Nephron progenitor cell (in vitro differentiated cells): Measurements from ENCODE around the gene PREX1.

ENCODE experiments used
- DNase-seq: peaks from one replicate; pipeline ENCODE4 v3.0.0; 2021
- H3K27ac Mint-ChIP-seq: 2 replicates; pipeline ENCODE4 v1.8.0; 2021; ENCODE audit warnings: mild to moderate bottlenecking, moderate library complexity, mixed read lengths
- H3K27me3 Mint-ChIP-seq: 2 replicates; pipeline ENCODE4 v1.8.0; 2021; ENCODE audit warnings: mild to moderate bottlenecking, low read depth, mixed read lengths; ENCODE audit not compliant: poor library complexity
- H3K36me3 Mint-ChIP-seq: 2 replicates; pipeline ENCODE4 v1.8.0; 2021; ENCODE audit warnings: low read depth, mixed read lengths
- H3K4me1 Mint-ChIP-seq: 2 replicates; pipeline ENCODE4 v1.8.0; 2021; ENCODE audit warnings: mixed read lengths
- H3K4me3 Mint-ChIP-seq: 2 replicates; pipeline ENCODE4 v1.8.0; 2021; ENCODE audit warnings: mild to moderate bottlenecking, moderate library complexity, mixed read lengths
- H3K9me3 Mint-ChIP-seq: 2 replicates; pipeline ENCODE4 v1.8.0; 2021; ENCODE audit warnings: mild to moderate bottlenecking, moderate library complexity, mixed read lengths
- CTCF ChIP-seq: fragments of 200-600 bp; sonication (generic); IDR thresholded peaks from 2 replicates; pipeline ENCODE4 v1.5.0; 2021; ENCODE audit warnings: antibody characterized with exemption

Gene PREX1

GRCh38 chr20:48585061-48585870 is 242.5 kb downstream of the PREX1 start:
- no peak for TF ChIP-seq CTCF
- Mint-ChIP-seq H3K4me1 (peaks cover 43% of the 10 kb centered on the region), H3K27me3 (peaks cover 15% of the 10 kb centered on the region), H3K36me3 (peaks cover 9% of the 10 kb centered on the region), H3K27ac (peak overlapping the region; percentile 60), H3K4me3 (peak overlapping the region; percentile 26), H3K9me3 (peaks cover 25% of the 10 kb centered on the region)
- DNase-seq: peak; percentile 21

- Mint-ChIP-seq H3K36me3 (peaks cover 9% of the 10 kb centered on the region), H3K27ac (peak overlapping the region; percentile 60), H3K9me3 (peaks cover 25% of the 10 kb centered on the region), H3K27me3 (peaks cover 15% of the 10 kb centered on the region), H3K4me3 (peak overlapping the region; percentile 26), H3K4me1 (peaks cover 43% of the 10 kb centered on the region)
- TF ChIP-seq CTCF: no peak
- no peak for DNase-seq
Measured at GRCh38 chr20:48584391-48585060, 243.3 kb downstream of the PREX1 start.

GRCh38 chr20:48583801-48584200 is 244.0 kb downstream of the PREX1 start:
- peaks cover 25% of the 10 kb centered on the region for H3K9me3 Mint-ChIP-seq
- no peak for DNase-seq
- peak overlapping the region; percentile 36 for H3K27ac Mint-ChIP-seq
- peaks cover 15% of the 10 kb centered on the region for H3K27me3 Mint-ChIP-seq
- H3K4me1 Mint-ChIP-seq: peaks cover 46% of the 10 kb centered on the region
- peaks cover 9% of the 10 kb centered on the region for H3K36me3 Mint-ChIP-seq
- no peak overlapping the region for H3K4me3 Mint-ChIP-seq
- TF ChIP-seq CTCF: no peak

- no peak for DNase-seq
- peaks cover 5% of the 10 kb centered on the region for H3K36me3 Mint-ChIP-seq
- peaks cover 13% of the 10 kb centered on the region for H3K27me3 Mint-ChIP-seq
- peak overlapping the region; percentile 36 for H3K27ac Mint-ChIP-seq
- no peak overlapping the region for H3K4me3 Mint-ChIP-seq
- TF ChIP-seq CTCF: no peak
- H3K4me1 Mint-ChIP-seq: peaks cover 52% of the 10 kb centered on the region
- peaks cover 19% of the 10 kb centered on the region for H3K9me3 Mint-ChIP-seq
Measured at GRCh38 chr20:48583171-48583570, 244.6 kb downstream of the PREX1 start.

- peaks cover 4% of the 10 kb centered on the region for H3K36me3 Mint-ChIP-seq
- DNase-seq: no peak
- H3K9me3 Mint-ChIP-seq: peaks cover 14% of the 10 kb centered on the region
- H3K4me3 Mint-ChIP-seq: no peak overlapping the region
- H3K27ac Mint-ChIP-seq: peak overlapping the region; percentile 33
- H3K4me1 Mint-ChIP-seq: peaks cover 57% of the 10 kb centered on the region
- peaks cover 12% of the 10 kb centered on the region for H3K27me3 Mint-ChIP-seq
- no peak for TF ChIP-seq CTCF
Measured at GRCh38 chr20:48582673-48582985, 245.2 kb downstream of the PREX1 start.
